Activated T-helper 1 cell treated with anti-CD3 and anti-CD28 coated beads, Interleukin-12 subunit alpha, Interleukin-12 subunit beta, Interleukin-2, Interleukin-4 antibody, amounts not matched to agents 30 ng/mL and 10 ng/mL and 1 ng/mL, durations not matched to agents 14 hours and 24 hours and 36 hours (primary cell): ENCODE results near the gene SLC34A3. TPM values are rescaled to one million over a fixed set of nuclear protein-coding genes. Genes with fewer than 3 reads are reported as not detected.
"Not testable (repeated sequence)": the region's sequence is repeated elsewhere in the genome, so short reads cannot be mapped to it uniquely, and the experiment has no call there.

Experiments used
- DNase-seq: peaks from one replicate; pipeline ENCODE4 v3.0.0; 2021; ENCODE audit warnings: low spot score
- H3K27ac Mint-ChIP-seq: one replicate; pipeline ENCODE4 v1.8.0; 2021; ENCODE audit warnings: mild to moderate bottlenecking, mixed read lengths
- H3K27me3 Mint-ChIP-seq: one replicate; pipeline ENCODE4 v1.8.0; 2022; ENCODE audit warnings: mild to moderate bottlenecking, moderate library complexity, mixed read lengths; ENCODE audit not compliant: insufficient read depth
- H3K36me3 Mint-ChIP-seq: one replicate; pipeline ENCODE4 v1.8.0; 2021; ENCODE audit warnings: low read depth, mixed read lengths
- H3K4me1 Mint-ChIP-seq: one replicate; pipeline ENCODE4 v1.8.0; 2021; ENCODE audit warnings: low read depth, mixed read lengths
- H3K4me3 Mint-ChIP-seq: one replicate; pipeline ENCODE4 v1.8.0; 2021; ENCODE audit warnings: mild to moderate bottlenecking, moderate library complexity, mixed read lengths
- H3K9me3 Mint-ChIP-seq: one replicate; pipeline ENCODE4 v1.8.0; 2021; ENCODE audit warnings: mixed read lengths
- intact Hi-C: fragments of 100-400 bp; cut with micrococcal nuclease; formaldehyde crosslinking; loops from one replicate; pipeline ENCODE4 v1.15.1; 2024
- total RNA-seq: library from RNA; stranded (reverse); gene quantifications from 2 replicates; pipeline ENCODE4 v1.2.3, GENCODE V29; 2022

The SLC34A3 gene
- total RNA-seq, 1 donor from 2014 or later = not detected

DNA sequence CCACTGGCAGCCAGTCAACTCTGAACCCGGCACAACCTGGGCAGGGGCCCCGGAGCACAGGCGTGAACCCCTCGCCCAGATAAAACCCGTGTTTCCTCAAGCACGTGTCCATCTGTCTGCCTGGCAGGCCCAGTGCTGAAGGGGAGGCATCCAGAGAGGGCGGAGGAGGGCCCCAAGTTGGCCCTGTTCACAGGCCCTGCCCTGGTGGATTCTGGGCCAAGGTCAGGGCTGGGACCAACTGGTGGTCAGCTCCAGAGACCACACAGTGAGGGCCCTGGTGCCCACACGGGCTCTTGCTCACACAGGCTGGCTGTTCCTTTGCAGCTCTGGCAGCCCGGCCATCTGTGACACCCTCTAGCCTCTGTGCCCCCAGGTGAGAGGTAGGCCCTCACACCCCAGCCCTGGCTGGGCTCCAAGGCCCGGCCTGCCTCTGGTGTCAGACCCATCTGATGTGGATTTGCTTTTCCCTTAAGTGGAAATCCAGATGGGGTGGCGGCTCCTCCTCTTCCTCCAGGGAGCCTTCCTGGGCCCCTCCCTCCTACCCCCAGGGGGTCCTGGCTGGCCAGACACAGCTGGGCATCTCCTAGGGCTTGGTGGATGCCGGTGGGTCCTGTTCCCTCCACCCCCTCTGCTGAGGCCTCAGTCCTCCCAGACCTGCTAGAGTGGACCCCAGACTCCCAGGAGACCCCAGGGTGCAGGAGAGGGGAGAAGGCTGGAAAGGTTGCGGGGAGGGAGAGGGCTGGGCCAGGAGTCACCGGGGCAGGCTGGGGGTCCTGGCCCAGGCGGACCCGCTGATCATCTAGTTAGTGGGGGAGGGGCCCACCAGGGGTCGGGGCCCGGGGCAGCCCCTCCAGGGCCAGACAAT lies 19.9 kb downstream of the SLC34A3 start:
- no peak for DNase-seq
- Mint-ChIP-seq H3K4me1 (peaks cover 5% of the 10 kb centered on the region), H3K27me3 (peaks cover 2% of the 10 kb centered on the region), H3K36me3 (no peaks in the 10 kb centered on the region), H3K27ac (no peak overlapping the region), H3K9me3 (no peaks in the 10 kb centered on the region), H3K4me3 (no peak overlapping the region)
- intact Hi-C loops = no loop called here

DNA sequence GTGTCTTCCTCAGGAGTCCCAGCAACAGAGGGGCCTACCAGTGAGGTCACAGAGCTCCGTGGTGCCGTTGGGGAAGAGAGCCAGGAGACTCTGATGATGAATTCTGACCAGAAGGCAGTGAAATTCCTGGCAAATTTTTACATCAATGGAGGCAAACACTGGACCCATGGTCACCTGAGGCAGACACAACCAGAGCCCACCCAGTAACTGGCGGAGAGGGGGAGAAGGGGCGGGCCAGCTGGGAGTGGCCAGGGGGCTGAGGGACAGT lies 20.4 kb downstream of the SLC34A3 start, which contains the start of gene STPG3:
STPG3 (plus strand) TSS at position 93 of the 268 bp plus-strand sequence; CDS start at position 94, 1 bp downstream.
- peaks cover 2% of the 10 kb centered on the region for H3K27me3 Mint-ChIP-seq
- no peak for DNase-seq
- H3K36me3 Mint-ChIP-seq = no peaks in the 10 kb centered on the region
- no peaks in the 10 kb centered on the region for H3K9me3 Mint-ChIP-seq
- intact Hi-C loops = no loop called here
- H3K27ac Mint-ChIP-seq = no peak within 1 kb of the TSS
- H3K4me1 Mint-ChIP-seq = peaks cover 5% of the 10 kb centered on the region
- no peak within 1 kb of the TSS for H3K4me3 Mint-ChIP-seq

DNA sequence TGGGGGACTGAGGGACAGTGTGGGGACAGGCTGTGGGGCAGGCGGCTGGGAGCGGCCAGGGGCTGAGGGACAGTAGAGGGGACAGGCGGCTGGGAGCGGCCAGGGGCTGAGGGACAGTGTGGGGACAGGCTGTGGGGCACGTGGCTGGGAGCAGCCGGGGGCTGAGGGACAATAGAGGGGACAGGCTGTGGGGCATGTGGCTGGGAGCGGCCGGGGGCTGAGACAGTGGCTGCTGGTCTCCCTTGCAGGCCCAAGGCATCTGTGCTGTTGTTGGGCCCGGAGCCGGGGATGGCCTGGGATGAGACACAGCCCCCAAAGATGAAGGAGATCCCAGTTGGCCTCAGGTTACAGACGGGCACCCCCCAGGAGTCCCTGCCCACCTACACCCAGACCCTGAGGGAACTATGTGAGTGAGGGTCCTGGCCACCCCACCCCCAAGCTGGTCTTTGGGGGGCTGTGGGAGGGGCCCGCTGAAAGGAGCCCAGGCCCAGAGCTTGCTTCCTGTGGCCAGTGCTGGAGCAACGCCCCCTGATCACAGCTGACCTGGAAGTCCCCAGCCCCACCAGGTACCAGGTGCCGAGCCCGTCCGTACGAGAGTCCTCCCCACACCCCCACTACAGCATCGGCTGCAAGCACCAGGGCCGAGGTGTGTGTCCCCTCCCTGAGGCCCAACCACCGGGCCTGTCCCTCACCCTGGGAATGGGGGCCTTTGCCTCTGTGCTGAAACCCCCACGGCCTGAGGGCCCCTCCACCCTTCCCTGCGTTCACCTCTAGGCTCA lies 21.0 kb downstream of the SLC34A3 start:
- Mint-ChIP-seq H3K27me3 (peaks cover 2% of the 10 kb centered on the region), H3K9me3 (no peaks in the 10 kb centered on the region), H3K36me3 (no peaks in the 10 kb centered on the region), H3K27ac (no peak overlapping the region), H3K4me3 (no peak overlapping the region), H3K4me1 (peaks cover 5% of the 10 kb centered on the region)
- no peak for DNase-seq
- intact Hi-C loops = no loop called here

DNA sequence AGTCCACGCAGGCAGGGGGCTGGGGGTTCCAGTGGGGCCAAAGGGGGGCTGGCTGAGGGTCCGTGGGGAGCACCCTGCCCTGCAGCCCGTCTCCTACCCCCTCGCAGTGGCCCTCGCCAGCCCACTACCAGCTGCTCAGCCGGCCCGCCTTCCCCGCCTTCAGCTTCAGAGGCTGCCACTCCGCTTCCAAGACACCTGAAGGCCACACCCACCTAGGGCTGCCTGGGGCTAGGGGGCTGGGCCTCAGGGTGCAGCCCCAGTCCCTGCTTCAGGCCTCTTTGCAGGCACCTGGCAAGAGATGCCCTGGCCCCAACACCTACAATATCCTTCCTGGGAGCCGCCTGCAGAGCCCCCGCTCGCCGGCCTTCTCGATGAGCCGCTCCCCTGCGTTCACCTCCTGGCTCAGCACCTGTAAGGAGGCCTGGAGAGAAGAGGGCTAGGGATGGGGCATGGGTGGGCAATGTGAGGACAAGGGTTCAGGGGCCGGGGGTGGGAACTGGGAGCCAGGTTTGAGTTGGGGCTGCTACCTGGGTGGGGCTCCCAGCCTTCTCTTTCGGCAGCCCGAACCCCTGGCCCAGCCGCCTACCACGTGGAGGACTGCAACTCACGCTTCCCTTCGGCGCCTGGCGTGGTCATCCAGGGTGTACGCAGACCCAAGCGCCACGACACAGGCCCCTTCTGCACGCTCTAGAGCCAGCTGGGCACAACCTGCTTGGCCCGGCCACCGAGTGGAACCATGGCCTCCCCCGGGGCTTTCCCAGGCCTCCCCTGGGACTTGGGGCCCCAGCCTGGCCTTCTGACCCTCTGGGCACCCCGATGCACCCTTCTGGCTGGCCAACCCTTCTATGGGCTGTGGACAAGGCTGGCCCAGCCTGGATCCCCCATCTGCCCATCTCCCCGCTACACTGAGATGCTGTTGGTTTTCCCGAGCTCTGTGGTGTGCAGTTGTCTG lies 22.1 kb downstream of the SLC34A3 start:
- Mint-ChIP-seq H3K27ac (no peak overlapping the region), H3K4me3 (no peak overlapping the region), H3K27me3 (peaks cover 2% of the 10 kb centered on the region), H3K4me1 (peaks cover 5% of the 10 kb centered on the region), H3K9me3 (no peaks in the 10 kb centered on the region), H3K36me3 (no peaks in the 10 kb centered on the region)
- DNase-seq = no peak
- intact Hi-C loops = no loop called here

DNA sequence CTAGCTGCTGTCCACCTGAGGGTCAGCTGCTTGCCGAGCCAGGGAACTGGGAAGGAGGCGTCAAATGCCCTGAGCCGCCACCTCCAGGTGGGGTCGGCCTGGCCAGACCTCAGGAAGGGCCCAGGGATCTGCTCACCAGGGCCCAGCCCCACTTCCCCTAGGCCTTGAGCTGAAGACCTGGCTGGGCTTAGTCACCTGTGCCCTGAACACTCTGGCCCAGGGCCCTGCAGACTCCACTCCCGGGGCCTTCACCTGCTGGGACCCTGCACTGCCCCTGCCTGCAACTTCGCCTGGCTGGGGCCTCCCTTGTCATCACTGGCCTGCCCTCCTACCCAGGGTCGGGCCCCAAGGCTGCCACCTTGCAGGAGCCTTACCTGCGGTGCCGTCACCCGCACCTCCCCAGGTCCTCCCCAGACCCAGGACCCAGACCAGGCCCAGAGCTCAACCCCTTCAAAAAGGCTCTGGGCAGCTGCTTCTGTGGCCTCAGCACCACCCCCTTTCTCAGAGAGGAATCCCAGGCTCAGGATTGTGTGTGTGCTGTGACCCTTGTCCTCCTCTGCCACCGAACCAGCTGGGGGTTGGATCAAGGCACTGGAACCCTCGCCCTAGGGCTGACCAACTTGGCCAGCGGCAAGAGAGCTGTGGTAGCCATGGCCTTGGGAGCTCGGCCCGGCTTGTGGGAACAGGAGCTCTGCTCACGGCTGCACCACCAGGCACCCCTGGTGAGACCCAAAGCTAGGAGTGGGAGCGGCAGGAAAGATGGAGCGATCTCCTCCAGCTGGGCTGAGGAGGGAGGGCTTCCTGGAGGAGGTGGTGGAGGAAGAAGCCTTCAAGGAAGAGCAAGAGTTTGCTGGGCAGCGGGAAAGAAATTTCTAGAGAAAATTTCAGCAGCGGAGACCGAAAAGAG lies 23.3 kb downstream of the SLC34A3 start:
- H3K27me3 Mint-ChIP-seq = peaks cover 2% of the 10 kb centered on the region
- peaks cover 5% of the 10 kb centered on the region for H3K4me1 Mint-ChIP-seq
- intact Hi-C loops = no loop called here
- peaks cover 3% of the 10 kb centered on the region for H3K36me3 Mint-ChIP-seq
- peak overlapping the region; percentile 87 for H3K4me3 Mint-ChIP-seq
- peak overlapping the region; percentile 87 for H3K27ac Mint-ChIP-seq
- no peaks in the 10 kb centered on the region for H3K9me3 Mint-ChIP-seq
- no peak for DNase-seq

DNA sequence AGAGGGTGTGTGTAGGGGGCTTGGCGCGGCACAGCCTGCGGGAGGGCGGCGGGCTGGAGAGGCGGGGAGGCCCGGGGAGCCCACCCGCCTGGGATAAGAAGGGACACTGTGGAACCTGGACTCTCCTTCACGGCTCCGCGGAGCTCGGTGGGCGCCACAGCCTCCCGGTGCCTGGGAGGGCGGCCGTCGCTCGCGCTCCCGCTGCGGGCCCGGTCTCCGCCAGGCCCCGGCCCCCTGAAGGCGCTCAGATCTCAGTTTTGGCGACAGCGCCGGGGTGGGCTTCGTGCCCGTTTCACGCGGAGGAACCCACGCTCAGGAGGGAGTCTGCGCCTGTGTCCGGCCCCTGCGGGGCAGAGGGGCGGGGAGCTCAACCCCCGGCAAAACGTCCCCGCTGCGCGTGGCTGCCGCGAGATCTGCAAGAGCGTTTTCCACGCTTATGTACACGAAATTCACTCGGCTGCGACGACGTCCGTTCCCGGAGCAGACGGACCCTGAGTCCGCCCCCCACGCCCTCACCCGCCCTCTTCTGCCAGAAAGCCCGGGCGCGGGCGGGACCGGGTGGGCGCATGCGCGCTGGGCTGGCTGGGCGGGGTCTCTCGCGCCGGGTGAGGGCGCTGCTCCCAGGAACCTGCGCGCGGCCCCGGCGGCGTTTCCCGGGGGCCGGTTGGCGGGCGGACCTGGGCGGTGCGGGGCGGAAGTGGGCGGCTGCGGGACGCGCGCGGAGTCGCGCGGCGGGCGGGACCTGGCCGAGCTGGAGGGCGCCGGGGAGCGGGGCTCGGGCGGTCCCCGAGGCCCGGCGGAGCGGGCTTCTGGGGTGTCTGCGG lies 24.1 kb downstream of the SLC34A3 start, which contains the start of gene NELFB:
NELFB (plus strand) TSS at position 704 of the 824 bp plus-strand sequence.
- intact Hi-C loops = loop anchor here (1.0 kb wide), 6 partner anchors 14 to 296 kb away; partner anchors contain the start of genes ANAPC2, MRPL41, NDOR1 and SSNA1
- H3K9me3 Mint-ChIP-seq = no peaks in the 10 kb centered on the region

DNA sequence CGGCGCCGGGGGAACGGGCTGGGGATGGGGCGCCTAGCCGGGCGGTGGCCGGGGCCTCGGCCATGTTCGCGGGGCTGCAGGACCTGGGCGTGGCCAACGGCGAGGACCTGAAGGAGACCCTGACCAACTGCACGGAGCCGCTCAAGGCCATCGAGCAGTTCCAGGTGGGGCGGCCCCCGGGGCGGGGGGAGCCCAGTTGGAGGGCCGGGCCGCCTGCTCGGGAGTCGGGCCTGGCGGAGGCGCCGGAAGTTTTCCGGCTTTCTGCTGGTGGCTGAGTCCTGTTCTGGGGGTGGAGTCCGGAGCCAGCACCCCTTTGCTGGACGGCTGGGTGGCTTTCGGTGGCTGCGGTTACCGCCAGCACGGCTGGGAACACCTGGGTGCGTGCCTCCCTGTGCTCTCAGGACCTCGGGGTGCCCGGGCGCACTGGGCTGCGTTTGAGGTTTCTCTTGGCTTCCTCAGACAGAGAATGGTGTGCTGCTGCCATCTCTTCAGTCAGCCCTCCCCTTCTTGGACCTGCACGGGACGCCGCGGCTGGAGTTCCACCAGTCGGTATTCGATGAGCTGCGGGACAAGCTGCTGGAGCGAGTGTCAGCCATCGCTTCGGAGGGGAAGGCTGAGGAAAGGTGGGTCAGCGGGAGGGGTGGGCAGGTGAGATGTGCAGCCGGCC lies 24.9 kb downstream of the SLC34A3 start:
- intact Hi-C loops = loop anchor here (1.0 kb wide), 6 partner anchors 14 to 296 kb away; partner anchors contain the start of genes ANAPC2, MRPL41, NDOR1 and SSNA1
- Mint-ChIP-seq H3K4me1 (peaks cover 5% of the 10 kb centered on the region), H3K27me3 (peaks cover 2% of the 10 kb centered on the region), H3K9me3 (no peaks in the 10 kb centered on the region), H3K27ac (peak overlapping the region; percentile 70), H3K4me3 (peak overlapping the region; percentile 90), H3K36me3 (peaks cover 7% of the 10 kb centered on the region)
- DNase-seq = no peak

More for the DNA sequence above, 24.1 kb downstream of the SLC34A3 start, which contains the start of gene NELFB:
- H3K4me3 Mint-ChIP-seq = peak within 1 kb of the TSS; percentile 90
- H3K27me3 Mint-ChIP-seq = peaks cover 2% of the 10 kb centered on the region
- peak; percentile 97 for DNase-seq
- H3K4me1 Mint-ChIP-seq = peaks cover 5% of the 10 kb centered on the region
- H3K27ac Mint-ChIP-seq = peak within 1 kb of the TSS; percentile 87
- peaks cover 7% of the 10 kb centered on the region for H3K36me3 Mint-ChIP-seq

DNA sequence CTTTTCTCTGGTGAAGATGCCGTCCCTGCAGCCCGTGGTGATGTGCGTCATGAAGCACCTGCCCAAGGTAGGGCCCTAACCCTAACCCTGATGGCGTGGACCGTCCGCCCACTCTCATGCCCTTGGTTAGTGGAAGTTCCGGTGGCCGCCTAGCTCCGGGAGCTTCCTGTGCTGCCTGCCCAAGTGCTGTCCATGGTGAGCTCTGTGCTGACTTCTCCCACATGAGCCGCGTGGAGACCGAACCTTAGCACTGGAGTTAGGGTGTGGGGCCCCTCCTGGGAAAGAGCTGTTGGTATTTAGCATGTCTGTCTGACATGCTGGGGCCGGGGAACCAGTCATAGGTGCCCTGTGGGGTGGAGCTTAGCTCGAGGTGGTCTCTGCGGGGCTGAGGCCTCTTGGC lies 25.7 kb downstream of the SLC34A3 start:
- peaks cover 5% of the 10 kb centered on the region for H3K4me1 Mint-ChIP-seq
- no peak for DNase-seq
- H3K4me3 Mint-ChIP-seq = peak overlapping the region; percentile 90
- H3K36me3 Mint-ChIP-seq = peaks cover 7% of the 10 kb centered on the region
- H3K9me3 Mint-ChIP-seq = no peaks in the 10 kb centered on the region
- no peak overlapping the region for H3K27ac Mint-ChIP-seq
- peaks cover 2% of the 10 kb centered on the region for H3K27me3 Mint-ChIP-seq
- intact Hi-C loops = no loop called here

DNA sequence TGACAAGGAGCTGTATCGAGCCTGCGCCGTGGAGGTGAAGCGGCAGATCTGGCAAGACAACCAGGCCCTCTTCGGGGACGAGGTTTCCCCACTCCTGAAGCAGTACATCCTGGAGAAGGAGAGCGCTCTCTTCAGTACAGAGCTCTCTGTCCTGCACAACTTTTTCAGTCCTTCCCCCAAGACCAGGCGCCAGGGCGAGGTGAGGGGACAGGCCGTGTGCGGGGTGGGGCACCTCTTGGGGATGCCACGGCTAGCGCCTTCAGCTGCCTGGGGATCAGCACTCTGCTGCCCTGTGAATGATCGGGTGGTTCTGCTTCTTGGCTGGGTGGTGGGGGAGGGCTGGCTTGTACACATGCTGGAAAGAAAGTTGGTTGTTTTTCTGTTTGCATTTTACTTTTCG lies 26.2 kb downstream of the SLC34A3 start:
- no peak for DNase-seq
- peak overlapping the region; percentile 90 for H3K4me3 Mint-ChIP-seq
- intact Hi-C loops = no loop called here
- H3K4me1 Mint-ChIP-seq = peaks cover 5% of the 10 kb centered on the region
- peak overlapping the region; percentile 71 for H3K27ac Mint-ChIP-seq
- H3K9me3 Mint-ChIP-seq = no peaks in the 10 kb centered on the region
- H3K27me3 Mint-ChIP-seq = peaks cover 2% of the 10 kb centered on the region
- peaks cover 11% of the 10 kb centered on the region for H3K36me3 Mint-ChIP-seq

DNA sequence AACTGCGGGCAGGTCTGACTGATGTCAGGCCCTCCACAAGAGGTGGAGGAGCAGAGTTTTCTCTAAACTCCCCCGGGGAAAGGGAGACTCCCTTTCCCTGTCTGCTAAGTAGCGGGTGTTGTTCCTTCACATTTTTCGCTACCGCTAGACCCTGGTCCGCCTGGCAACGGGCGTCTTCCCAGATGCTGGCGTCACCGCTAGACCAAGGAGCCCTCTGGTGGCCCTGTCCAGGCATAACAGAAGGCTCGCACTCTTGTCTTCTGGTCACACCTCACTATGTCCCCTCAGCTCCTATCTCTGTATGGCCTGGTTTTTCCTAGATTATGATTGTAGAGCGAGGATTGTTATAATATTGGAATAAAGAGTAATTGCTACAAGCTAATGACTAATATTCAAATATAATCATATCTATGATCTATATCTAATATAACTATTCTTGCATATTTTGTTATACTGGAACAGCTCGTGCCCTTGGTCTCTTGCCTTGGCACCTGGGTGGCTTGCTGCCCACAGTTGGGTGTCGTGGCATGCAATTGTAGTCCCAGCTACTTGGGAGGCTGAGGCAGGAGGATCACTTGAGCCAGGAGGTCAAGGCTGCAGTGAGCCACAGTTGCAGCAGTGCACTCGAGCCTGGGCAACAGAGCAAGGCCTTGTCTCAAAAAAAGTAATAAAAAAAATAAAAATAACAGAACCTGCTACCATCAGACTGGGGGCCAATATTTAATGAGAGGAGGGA lies 31.6 kb downstream of the SLC34A3 start:
- intact Hi-C loops, H3K4me3 Mint-ChIP-seq, H3K4me1 Mint-ChIP-seq, DNase-seq, H3K27me3 Mint-ChIP-seq, H3K27ac Mint-ChIP-seq, H3K9me3 Mint-ChIP-seq: not testable (repeated sequence)
- peaks cover 12% of the 10 kb centered on the region for H3K36me3 Mint-ChIP-seq
